ENCODE results near the gene AUNIP. TPM values are rescaled to one million over a fixed set of nuclear protein-coding genes. Genes with fewer than 3 reads are reported as not detected.

Gene AUNIP
- total RNA-seq, 1 experiment from 2014 or later, result 17.6 TPM

DNA sequence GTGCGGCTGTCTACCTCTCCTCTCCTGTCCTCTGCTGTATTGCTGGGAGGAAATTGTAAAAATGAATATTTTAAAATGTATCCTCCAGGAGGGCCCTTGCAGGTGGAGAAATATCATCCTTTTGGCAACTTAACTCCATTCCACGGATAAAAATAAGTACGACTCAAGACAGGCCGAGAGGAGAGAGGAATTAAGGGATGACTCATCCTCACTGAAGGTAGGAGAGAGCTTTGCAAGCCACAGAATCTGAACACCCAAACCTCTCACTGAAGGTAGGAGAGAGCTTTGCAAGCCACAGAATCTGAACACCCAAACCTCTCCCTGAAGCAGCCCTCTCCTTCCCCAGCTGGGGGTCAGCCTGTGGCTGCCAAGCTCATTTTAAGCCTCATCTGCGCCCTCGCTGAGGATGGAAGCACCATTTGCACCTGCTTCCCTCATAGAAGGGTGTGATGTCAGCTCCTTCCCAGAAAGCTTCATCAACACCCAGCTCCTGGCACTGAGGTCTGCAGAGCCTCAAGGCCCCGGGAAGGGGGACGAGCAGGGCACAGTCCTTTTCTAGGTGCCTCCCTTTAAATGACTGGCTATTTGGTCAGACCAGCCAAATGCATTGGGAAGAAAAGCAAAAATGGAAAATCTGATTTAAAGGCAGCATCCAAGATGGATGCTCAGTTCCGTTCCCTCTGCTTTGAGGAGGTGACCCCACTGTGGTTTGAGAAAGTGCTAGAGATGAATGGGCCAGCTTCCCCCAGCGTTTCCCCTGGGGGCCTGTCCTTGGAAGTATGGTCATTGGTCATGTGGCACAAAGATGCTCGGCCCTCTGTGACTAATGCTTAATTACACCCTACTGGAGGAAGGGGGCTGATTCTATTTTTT lies 72.1 kb downstream of the AUNIP start:
- intact Hi-C loops (cut with micrococcal nuclease), result no loop called here
- Histone ChIP-seq H3F3A (ENCODE audit: low read length, unreplicated experiment) (no peaks in the 10 kb centered on the region), H3K4me3 (ENCODE audit: low read length) (no peak overlapping the region), H3K4me1 (ENCODE audit: insufficient read depth, low read length) (peaks cover 12% of the 10 kb centered on the region; the same call in 1 of the 2 replicates), H3K36me3 (ENCODE audit: low read depth, low read length) (no peaks in the 10 kb centered on the region), H3K27ac (ENCODE audit: low read length) (no peak overlapping the region), H2AFZ (ENCODE audit: low read length) (no peak overlapping the region), H3K9ac (ENCODE audit: low read length) (no peak overlapping the region), H3K79me2 (ENCODE audit: low read length) (no peaks in the 10 kb centered on the region), H3K4me2 (ENCODE audit: low read length) (no peak overlapping the region), H4K20me1 (ENCODE audit: low read length) (no peaks in the 10 kb centered on the region), H3K9me3 (ENCODE audit: low read length) (no peaks in the 10 kb centered on the region), H3K9me2 (replicated peaks; ENCODE audit: low read length) (no peaks in the 10 kb centered on the region), H3K27me3 (ENCODE audit: low read length) (no peaks in the 10 kb centered on the region)
- TF ChIP-seq, protein P1, sequence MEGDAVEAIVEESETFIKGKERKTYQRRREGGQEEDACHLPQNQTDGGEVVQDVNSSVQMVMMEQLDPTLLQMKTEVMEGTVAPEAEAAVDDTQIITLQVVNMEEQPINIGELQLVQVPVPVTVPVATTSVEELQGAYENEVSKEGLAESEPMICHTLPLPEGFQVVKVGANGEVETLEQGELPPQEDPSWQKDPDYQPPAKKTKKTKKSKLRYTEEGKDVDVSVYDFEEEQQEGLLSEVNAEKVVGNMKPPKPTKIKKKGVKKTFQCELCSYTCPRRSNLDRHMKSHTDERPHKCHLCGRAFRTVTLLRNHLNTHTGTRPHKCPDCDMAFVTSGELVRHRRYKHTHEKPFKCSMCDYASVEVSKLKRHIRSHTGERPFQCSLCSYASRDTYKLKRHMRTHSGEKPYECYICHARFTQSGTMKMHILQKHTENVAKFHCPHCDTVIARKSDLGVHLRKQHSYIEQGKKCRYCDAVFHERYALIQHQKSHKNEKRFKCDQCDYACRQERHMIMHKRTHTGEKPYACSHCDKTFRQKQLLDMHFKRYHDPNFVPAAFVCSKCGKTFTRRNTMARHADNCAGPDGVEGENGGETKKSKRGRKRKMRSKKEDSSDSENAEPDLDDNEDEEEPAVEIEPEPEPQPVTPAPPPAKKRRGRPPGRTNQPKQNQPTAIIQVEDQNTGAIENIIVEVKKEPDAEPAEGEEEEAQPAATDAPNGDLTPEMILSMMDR (conservative IDR thresholded peaks at IDR 0.05; ENCODE audit: low read depth, low read length), result no peak
- TF ChIP-seq EZH2phosphoT487 (IDR thresholded peaks at IDR 0.05; ENCODE audit: borderline replicate concordance, low read length) (no peak), EZH2 (IDR thresholded peaks at IDR 0.05; ENCODE audit: low read length, unreplicated experiment) (no peak)
- ChIA-PET CTCF (interaction anchor here (0.6 kb wide), 1 partner anchor 31 kb away, joined by 4 read pairs; no protein-coding TSS in a partner anchor), POLR2A (ENCODE audit: unreplicated experiment) (interaction anchor here (0.6 kb wide), 1 partner anchor 13 kb away, joined by 5 read pairs; no protein-coding TSS in a partner anchor)
- ATAC-seq (peak; percentile 66), DNase-seq (peak; percentile 36)
- BruUV-seq (replicated peaks), result no TSS peak

GRCh38 chr1:25785333-25786067 lies 73.8 kb downstream of the AUNIP start:
- H4K20me1 ChIP-seq (ENCODE audit: low read length), result no peaks in the 10 kb centered on the region
- no peaks in the 10 kb centered on the region for H3K79me2 ChIP-seq (ENCODE audit: low read length)
- H3F3A ChIP-seq (ENCODE audit: low read length, unreplicated experiment), result no peaks in the 10 kb centered on the region
- TF ChIP-seq EZH2 (IDR thresholded peaks at IDR 0.05; ENCODE audit: low read length, unreplicated experiment), result no peak
- TF ChIP-seq, protein P1 (conservative IDR thresholded peaks at IDR 0.05; ENCODE audit: low read depth, low read length), result no peak
- no peak for TF ChIP-seq EZH2phosphoT487 (IDR thresholded peaks at IDR 0.05; ENCODE audit: borderline replicate concordance, low read length)
- no peaks in the 10 kb centered on the region for H3K36me3 ChIP-seq (ENCODE audit: low read depth, low read length)
- H3K27ac ChIP-seq (ENCODE audit: low read length), result no peak overlapping the region
- intact Hi-C loops (cut with micrococcal nuclease), result no loop called here
- DNase-seq (no peak), ATAC-seq (no peak)
- H3K9me3 ChIP-seq (ENCODE audit: low read length), result no peaks in the 10 kb centered on the region
- no peak overlapping the region for H3K4me2 ChIP-seq (ENCODE audit: low read length)
- POLR2A ChIA-PET (ENCODE audit: unreplicated experiment), result no interaction called here
- no peak overlapping the region for H3K9ac ChIP-seq (ENCODE audit: low read length)
- H3K9me2 ChIP-seq (replicated peaks; ENCODE audit: low read length), result no peaks in the 10 kb centered on the region
- CTCF ChIA-PET, result no interaction called here
- H3K4me1 ChIP-seq (ENCODE audit: insufficient read depth, low read length), result peaks cover 17% of the 10 kb centered on the region; the same call in 1 of the 2 replicates
- no peaks in the 10 kb centered on the region for H3K27me3 ChIP-seq (ENCODE audit: low read length)
- no TSS peak for BruUV-seq (replicated peaks)
- H3K4me3 ChIP-seq (ENCODE audit: low read length), result no peak overlapping the region
- no peak overlapping the region for H2AFZ ChIP-seq (ENCODE audit: low read length)
